Measurements from ENCODE around the gene RFK. TPM values are rescaled to one million over a fixed set of nuclear protein-coding genes. Genes with fewer than 3 reads are reported as not detected.

Gene RFK
- total and polyA plus RNA-seq, 2 of the 13 experiments (the other 11 are each of a cell fraction or from before 2014, with no cell fraction given) = 18.2 to 37.2 TPM

GRCh38 chr9:76352026-76352620 is 42.1 kb downstream of the RFK start:
- CTCF ChIA-PET (ENCODE audit: low intra/inter-chr PET ratio, low total read pairs) = no interaction called here
- H3K9me3 ChIP-seq (ENCODE audit: low read length) = no peaks in the 10 kb centered on the region
- H3K79me2 ChIP-seq (ENCODE audit: insufficient read depth, low read length) = no peaks in the 10 kb centered on the region
- no peaks in the 10 kb centered on the region for H3K36me3 ChIP-seq (replicated peaks in 1 of 2; ENCODE audit: control insufficient read depth in 1 of 2, insufficient read depth in 2 of 2, low read length in 2 of 2)
- WGBS (ENCODE audit: low lambda C conversion rate) = 6% methylated on average over 4 of the region's 4 CpGs
- 0 out of 2 replicates have a peak, but pooled peaks cover 5% of the 10 kb centered on the region for H3K4me1 ChIP-seq (ENCODE audit: insufficient read depth, low read length)
- BruUV-seq (replicated peaks) = no TSS peak
- no peaks in the 10 kb centered on the region for H3K27me3 ChIP-seq (ENCODE audit: control insufficient read depth in 1 of 2, insufficient read depth in 2 of 2, low read length in 2 of 2)
- intact Hi-C loops (cut with micrococcal nuclease; ENCODE audit: unreplicated experiment) = no loop called here
- ATAC-seq = no peak
- in situ Hi-C loops (cut with HindIII; ENCODE audit: extremely low pct_ligation_motif_present, low pct_unique_long_range_greater_than_20kb) = no loop called here
- no peak overlapping the region for H3K27ac ChIP-seq (ENCODE audit: extremely low read length, insufficient read depth, low read length)
- no peak overlapping the region for H3K4me2 ChIP-seq (ENCODE audit: low read depth, low read length)
- no peak overlapping the region for H3K9ac ChIP-seq (ENCODE audit: insufficient read depth, low read depth, low read length)
- H3K4me3 ChIP-seq (replicated peaks in 1 of 3; ENCODE audit: insufficient read depth in 1 of 3, low read depth in 2 of 3, low read length in 3 of 3) = no peak overlapping the region
- FAIRE-seq = no peak
- no peaks in the 10 kb centered on the region for H4K20me1 ChIP-seq (ENCODE audit: insufficient read depth, low read length)
- H2AFZ ChIP-seq (ENCODE audit: low read length) = no peak overlapping the region
- POLR2A ChIA-PET = no interaction called here
- DNase-seq (ENCODE audit: low spot score) = no peak
- no peak for TF ChIP-seq HMG20B (CRISPR knock-in tag; conservative IDR thresholded peaks at IDR 0.05)
- TF ChIP-seq ZNF281 (CRISPR knock-in tag; IDR thresholded peaks at IDR 0.05; ENCODE audit: borderline replicate concordance) = no peak
- TF ChIP-seq ZNF589 (CRISPR knock-in tag; conservative IDR thresholded peaks at IDR 0.05) = no peak
- no peak for TF ChIP-seq ZFP62 (CRISPR knock-in tag; IDR thresholded peaks at IDR 0.05)
- no peak for TF ChIP-seq PHB2 (IDR thresholded peaks at IDR 0.05; ENCODE audit: partially characterized antibody)

- DNase-seq (ENCODE audit: low spot score) (no peak), ATAC-seq (no peak), FAIRE-seq (no peak)
- H3K4me2 ChIP-seq (ENCODE audit: low read depth, low read length) = no peak overlapping the region
- in situ Hi-C loops (cut with HindIII; ENCODE audit: extremely low pct_ligation_motif_present, low pct_unique_long_range_greater_than_20kb) = no loop called here
- no peak overlapping the region for H3K27ac ChIP-seq (ENCODE audit: extremely low read length, insufficient read depth, low read length)
- 11% methylated on average over 3 of the region's 3 CpGs for WGBS (ENCODE audit: low lambda C conversion rate)
- intact Hi-C loops (cut with micrococcal nuclease; ENCODE audit: unreplicated experiment) = no loop called here
- CTCF ChIA-PET (ENCODE audit: low intra/inter-chr PET ratio, low total read pairs) = no interaction called here
- no peaks in the 10 kb centered on the region for H3K36me3 ChIP-seq (replicated peaks in 1 of 2; ENCODE audit: control insufficient read depth in 1 of 2, insufficient read depth in 2 of 2, low read length in 2 of 2)
- H3K79me2 ChIP-seq (ENCODE audit: insufficient read depth, low read length) = no peaks in the 10 kb centered on the region
- no peak overlapping the region for H2AFZ ChIP-seq (ENCODE audit: low read length)
- H3K9ac ChIP-seq (ENCODE audit: insufficient read depth, low read depth, low read length) = no peak overlapping the region
- BruUV-seq (replicated peaks) = no TSS peak
- no peaks in the 10 kb centered on the region for H3K9me3 ChIP-seq (ENCODE audit: low read length)
- H3K4me1 ChIP-seq (ENCODE audit: insufficient read depth, low read length) = 0 out of 2 replicates have a peak, but pooled peaks cover 5% of the 10 kb centered on the region
- no peak overlapping the region for H3K4me3 ChIP-seq (replicated peaks in 1 of 3; ENCODE audit: insufficient read depth in 1 of 3, low read depth in 2 of 3, low read length in 3 of 3)
- no peak for TF ChIP-seq ATM (IDR thresholded peaks at IDR 0.05; ENCODE audit: borderline replicate concordance)
- no peak for TF ChIP-seq ZSCAN30 (CRISPR knock-in tag; IDR thresholded peaks at IDR 0.05)
- TF ChIP-seq ZBED4 (CRISPR knock-in tag; IDR thresholded peaks at IDR 0.05; ENCODE audit: borderline replicate concordance) = no peak
- no peak for TF ChIP-seq MLX (CRISPR knock-in tag; IDR thresholded peaks at IDR 0.05)
- POLR2A ChIA-PET = no interaction called here
- no peaks in the 10 kb centered on the region for H3K27me3 ChIP-seq (ENCODE audit: control insufficient read depth in 1 of 2, insufficient read depth in 2 of 2, low read length in 2 of 2)
- no peaks in the 10 kb centered on the region for H4K20me1 ChIP-seq (ENCODE audit: insufficient read depth, low read length)
These were observed 43.2 kb downstream of the RFK start for GRCh38 chr9:76351006-76351405.

Data from HepG2 (cell line).